Heart left ventricle (tissue), 16 donors: ENCODE data around the gene ALDH4A1. TPM values are rescaled to one million over a fixed set of nuclear protein-coding genes. Genes with fewer than 3 reads are reported as not detected.
A peak's percentile ranks its signal among the peaks of the same experiment; 100 is the strongest.

Experiments
- ATAC-seq, 4 donors: fragments of 200-7000 bp; cut with Tn5 transposase; one replicate each; pipeline ENCODE4 v1.9.1; 2020 to 2022; ENCODE audit warnings: moderate library complexity in 4 of 4, mild to moderate bottlenecking in 3 of 4, moderate number of reproducible peaks in 1 of 4
- DNase-seq, 5 donors: peaks; one replicate each; pipeline ENCODE4 v3.0.0-alpha.2; 2020
- H3K27ac ChIP-seq, 12 donors: fragments of 200-600 bp; sonication (generic) in 4 of 12; one replicate each; pipeline versions ENCODE4 v1.5.0 to v1.8.0; 2016 to 2022; ENCODE audit warnings: mild to moderate bottlenecking in 2 of 12
- H3K27me3 ChIP-seq, 9 donors: fragments of 200-600 bp; sonication (generic) in 2 of 9; one replicate each; pipeline versions ENCODE4 v1.5.1 to v1.8.0; 2016 to 2022; ENCODE audit warnings: mild to moderate bottlenecking in 3 of 9
- H3K36me3 ChIP-seq, 9 donors: fragments of 200-600 bp; sonication (generic) in 2 of 9; one replicate each; pipeline versions ENCODE4 v1.5.0 to v1.8.0; 2018 to 2022; ENCODE audit warnings: mild to moderate bottlenecking in 2 of 9
- H3K4me1 ChIP-seq, 12 donors: fragments of 200-600 bp; sonication (generic) in 4 of 12; one replicate each; pipeline versions ENCODE4 v1.5.0 to v1.8.0; 2016 to 2022; ENCODE audit warnings: mild to moderate bottlenecking in 3 of 12
- H3K4me3 ChIP-seq, 12 donors: fragments of 200-600 bp; sonication (generic) in 4 of 12; one replicate each; pipeline versions ENCODE4 v1.5.0 to v1.8.0; 2017 to 2022; ENCODE audit warnings: mild to moderate bottlenecking in 9 of 12, moderate library complexity in 4 of 12
- H3K9me3 ChIP-seq, 12 donors: fragments of 200-600 bp; sonication (generic) in 4 of 12; one replicate each; pipeline versions ENCODE4 v1.5.0 to v1.8.0; 2016 to 2022; ENCODE audit warnings: mild to moderate bottlenecking in 1 of 12
- POLR2A ChIP-seq, 2 donors: fragments of 450-650 bp; IDR thresholded peaks; one replicate each; pipeline ENCODE4 v1.6.1; 2017; ENCODE audit warnings: antibody characterized with exemption in 2 of 2, mild to moderate bottlenecking in 2 of 2, moderate library complexity in 2 of 2
- WGBS, 4 donors: extraction: QIAGEN DNeasy Blood & Tissue Kit in 2 of 4; methylation state at CpG; one replicate each; pipeline versions ENCODE4 v1.1.5 to v1.1.7; 2013 to 2018; 5-methylcytosine and 5-hydroxymethylcytosine counted together
- intact Hi-C, 10 donors: fragments of 100-400 bp; cut with DNase I; formaldehyde crosslinking; loops; one replicate each; pipeline versions ENCODE4 v1.11.1 to v1.14.2; 2022
- polyA plus RNA-seq, 2 donors: library from polyadenylated mRNA; stranded (reverse); fragments of 200-250 nt; gene quantifications; one replicate each; pipeline ENCODE4 v1.2.3, GENCODE V29; 2013
- total RNA-seq, 9 donors: library from RNA; depleted of rRNA in 2 of 9; stranded (reverse); fragments of >200 nt in 2 of 9; fragmentation: NEBNext Ultra II Directional in 3 of 9; extraction: Animal tissue kit (Norgen Biotek cat#: 25700) in 3 of 9; gene quantifications; one replicate each; pipeline versions ENCODE4 v1.1.0 to v1.2.4, GENCODE V29; 2016 to 2023
- TF ChIP-seq, protein P1 (sequence below), 12 donors: fragments of 200-600 bp; sonication (generic) in 4 of 12; IDR thresholded peaks; one replicate each; pipeline versions ENCODE4 v1.5.0 to v1.8.0; 2018 to 2022; ENCODE audit warnings: antibody characterized with exemption in 12 of 12, mild to moderate bottlenecking in 5 of 12
- donor health status: ischemic (EF 13 %, LVEDD 7.1; RV severe dilation, severe dysfunction).
- donor health status: healthy with polysubstance abuse.
- donor health status: DM: no; HTN: yes; CAD: no.
- donor health status: DM: no; HTN: no; CAD: no.
- donor health status: ischemic (EF 25% LVEDD 6.9; RV normal size, moderate dysfunction).
- donor health status: ischemic (EF 25% LVEDD 5.7; RV mildly dilated, moderate dysfunction).
- donor health status: healthy.
- donor health status: DM: yes; HTN: yes; CAD: no.
- donor health status: ischemic (EF 35%, LVEDD 5.7; RV mildly dilated, moderate dysfunction).
- donor health status: nonischemic (EF 11% LVEDD 7.7; RV severe dilation, severe dysfunction).
- donor health status: DM: yes; HTN: yes; CAD: no.
- donor health status: PGD.
- donor health status: ischemic (EF 29% LVEDD 5.4; RV normal size, mild dysfunction).
- donor health status: nonischemic (EF 23%, LVEDD 6.1; RV moderate dilation, normal function).

The ALDH4A1 gene
- total and polyA plus RNA-seq, 11 donors = 20.8 to 57.6 (median 30.6) TPM

DNA sequence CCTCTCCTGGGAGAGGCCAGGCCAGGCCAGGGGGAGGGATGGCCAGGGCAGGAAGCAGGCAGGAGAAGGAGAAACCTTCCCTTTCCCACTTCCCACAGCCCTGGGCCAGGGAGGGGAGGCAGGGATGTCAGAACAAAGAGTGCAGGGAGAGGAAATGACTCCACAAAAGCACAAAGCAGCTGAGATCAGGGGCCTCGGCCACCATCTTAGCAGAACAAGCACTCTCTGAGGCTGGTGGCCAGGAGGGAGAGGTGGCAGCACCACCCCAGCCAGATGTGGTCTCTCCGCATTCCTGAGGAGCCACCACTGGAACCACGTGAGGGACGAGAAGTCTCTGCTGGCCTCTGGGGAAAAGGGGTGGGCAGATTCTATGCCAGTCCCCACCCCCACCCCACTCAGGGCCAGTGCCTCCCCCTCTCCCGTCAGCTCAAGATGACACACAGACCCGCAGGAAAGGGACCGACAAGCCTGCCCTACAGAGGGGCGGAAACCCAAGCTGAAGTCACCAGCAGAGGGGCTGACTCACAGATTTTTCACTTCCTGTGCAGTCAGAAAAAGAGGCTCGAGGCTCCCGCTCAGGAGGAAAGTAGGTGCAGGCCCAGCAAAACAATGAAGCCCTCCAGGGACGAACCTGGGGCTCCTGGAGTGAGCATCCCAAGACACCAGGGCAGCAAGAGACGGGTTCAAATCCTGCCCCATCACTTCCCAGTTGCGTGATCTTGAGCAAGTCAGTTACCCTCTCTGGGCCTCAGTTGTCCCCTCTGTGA, 24.1 kb upstream of the ALDH4A1 start:
- WGBS, 4 donors = 36 to 51% (median 43%) methylated on average over 9 to 13 of the region's 13 CpGs
- TF ChIP-seq, protein P1, sequence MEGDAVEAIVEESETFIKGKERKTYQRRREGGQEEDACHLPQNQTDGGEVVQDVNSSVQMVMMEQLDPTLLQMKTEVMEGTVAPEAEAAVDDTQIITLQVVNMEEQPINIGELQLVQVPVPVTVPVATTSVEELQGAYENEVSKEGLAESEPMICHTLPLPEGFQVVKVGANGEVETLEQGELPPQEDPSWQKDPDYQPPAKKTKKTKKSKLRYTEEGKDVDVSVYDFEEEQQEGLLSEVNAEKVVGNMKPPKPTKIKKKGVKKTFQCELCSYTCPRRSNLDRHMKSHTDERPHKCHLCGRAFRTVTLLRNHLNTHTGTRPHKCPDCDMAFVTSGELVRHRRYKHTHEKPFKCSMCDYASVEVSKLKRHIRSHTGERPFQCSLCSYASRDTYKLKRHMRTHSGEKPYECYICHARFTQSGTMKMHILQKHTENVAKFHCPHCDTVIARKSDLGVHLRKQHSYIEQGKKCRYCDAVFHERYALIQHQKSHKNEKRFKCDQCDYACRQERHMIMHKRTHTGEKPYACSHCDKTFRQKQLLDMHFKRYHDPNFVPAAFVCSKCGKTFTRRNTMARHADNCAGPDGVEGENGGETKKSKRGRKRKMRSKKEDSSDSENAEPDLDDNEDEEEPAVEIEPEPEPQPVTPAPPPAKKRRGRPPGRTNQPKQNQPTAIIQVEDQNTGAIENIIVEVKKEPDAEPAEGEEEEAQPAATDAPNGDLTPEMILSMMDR (IDR thresholded peaks at IDR 0.05) = peak in 2 of 12 donors; percentile 4 to 8
- peak in 1 of 2 donors; percentile 33 for TF ChIP-seq POLR2A (IDR thresholded peaks at IDR 0.05)
- Histone ChIP-seq H3K36me3 (no peaks in the 10 kb centered on the region), H3K27me3 (no peaks in the 10 kb centered on the region), H3K4me3 (peak overlapping the region in 5 of 12 donors; percentile 18 to 46 (median 24)), H3K27ac (peak overlapping the region; percentile 75 to 97 (median 88)), H3K9me3 (no peaks in the 10 kb centered on the region), H3K4me1 (peaks cover 23 to 74% (median 66%) of the 10 kb centered on the region in 12 donors)
- peak; percentile 78 to 88 (median 85) for DNase-seq
- ATAC-seq = peak; percentile 33 to 77 (median 74)
- intact Hi-C loops = no loop called here

DNA sequence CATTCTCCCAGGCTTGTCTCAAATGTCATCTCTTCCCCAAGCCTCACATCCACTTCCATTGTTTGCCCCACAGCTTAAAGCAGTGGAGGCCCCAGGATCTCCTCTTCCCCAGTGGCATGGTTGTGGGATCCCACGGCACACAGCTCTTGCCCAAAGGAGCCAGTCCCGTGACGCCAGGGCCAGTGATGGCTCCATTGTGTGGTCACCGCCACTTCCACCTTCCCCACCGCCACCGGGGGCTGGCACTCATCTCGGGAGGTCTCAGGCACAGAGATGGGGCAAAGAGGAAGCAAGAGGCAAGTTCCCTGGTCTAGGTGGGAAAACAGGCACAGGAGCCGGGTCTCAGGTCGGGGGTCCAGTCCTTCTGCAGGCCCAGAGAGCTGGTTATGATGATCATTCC, 22.9 kb upstream of the ALDH4A1 start:
- 97 to 100% (median 98%) methylated on average over 9 of the region's 9 CpGs for WGBS, 4 donors
- peak overlapping the region in 6 of 12 donors; percentile 57 to 97 (median 93) for H3K27ac ChIP-seq
- intact Hi-C loops = loop anchor here in 1 of 10 donors (2.0 kb wide), 1 partner anchor 16 kb away; no protein-coding TSS in a partner anchor

DNA sequence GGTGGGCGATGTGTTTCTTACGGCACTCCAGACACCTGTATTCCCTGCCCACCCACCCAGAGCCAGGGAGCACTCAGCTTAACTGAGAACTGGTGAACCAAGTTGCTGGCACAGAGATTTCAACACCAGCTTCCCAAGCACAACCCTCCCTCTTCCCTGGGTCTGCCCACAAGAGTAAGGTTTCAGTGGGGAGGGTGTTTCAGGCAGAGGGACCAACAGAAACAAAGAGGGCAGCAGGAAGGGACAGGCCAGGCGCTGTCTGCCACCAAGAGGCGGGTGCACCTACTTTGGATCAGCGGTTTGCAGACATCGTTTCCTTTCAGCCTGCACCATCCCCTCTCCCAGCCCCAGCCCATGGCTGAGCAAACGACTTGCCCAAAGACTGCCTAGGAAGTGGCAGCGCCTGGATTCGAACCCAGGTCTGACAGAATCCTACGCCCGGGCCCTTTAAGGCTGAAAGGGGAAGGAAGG, 21.9 kb upstream of the ALDH4A1 start:
- ATAC-seq (no peak), DNase-seq (no peak)
- intact Hi-C loops = loop anchor here in 3 of 10 donors (2.0 to 5.0 kb wide), 2 partner anchors 17 to 33 kb away; partner anchors contain the start of gene IFFO2 (in 2 of the 3)
- Histone ChIP-seq H3K9me3 (no peaks in the 10 kb centered on the region), H3K4me3 (peak overlapping the region in 2 of 12 donors; percentile 4 to 6), H3K4me1 (peaks cover 23 to 79% (median 64%) of the 10 kb centered on the region in 12 donors), H3K36me3 (peaks cover 0 to 14% (median 6%) of the 10 kb centered on the region in 9 donors), H3K27me3 (no peaks in the 10 kb centered on the region), H3K27ac (peak overlapping the region in 11 of 12 donors; percentile 57 to 97 (median 92))
- TF ChIP-seq, protein P1 (IDR thresholded peaks at IDR 0.05) = no peak
- TF ChIP-seq POLR2A (IDR thresholded peaks at IDR 0.05) = no peak
- 47 to 74% (median 58%) methylated on average over 8 to 11 of the region's 11 CpGs for WGBS, 4 donors

More for the DNA sequence above, 22.9 kb upstream of the ALDH4A1 start:
- Histone ChIP-seq H3K9me3 (no peaks in the 10 kb centered on the region), H3K36me3 (peaks cover 0 to 6% (median 3%) of the 10 kb centered on the region in 9 donors), H3K4me1 (peaks cover 23 to 80% (median 70%) of the 10 kb centered on the region in 12 donors), H3K27me3 (no peaks in the 10 kb centered on the region), H3K4me3 (no peak overlapping the region)
- no peak for DNase-seq
- no peak for ATAC-seq
- no peak for TF ChIP-seq POLR2A (IDR thresholded peaks at IDR 0.05)

DNA sequence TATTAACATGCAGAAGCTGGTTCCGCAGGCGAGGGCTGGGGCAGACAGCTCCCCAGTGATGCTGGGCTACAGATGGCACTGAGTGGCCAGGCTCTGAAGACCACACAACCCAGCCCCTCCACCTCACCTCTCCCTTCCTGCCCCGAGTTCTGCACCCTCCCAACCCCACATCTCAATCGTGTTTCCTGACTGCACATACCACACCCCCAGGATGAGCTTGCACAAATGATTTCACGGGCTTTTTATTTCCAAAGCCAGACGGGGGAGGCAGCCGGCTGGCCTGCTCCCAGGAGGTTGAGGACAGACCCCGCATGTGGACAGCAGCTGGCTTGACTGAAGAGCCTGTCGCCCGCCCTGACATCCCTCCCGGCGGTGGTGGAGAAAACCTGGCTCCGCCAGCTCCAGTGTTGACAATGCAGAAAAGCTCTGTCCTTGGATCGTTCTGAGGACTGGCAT, 21.4 kb upstream of the ALDH4A1 start:
- H3K27me3 ChIP-seq = no peaks in the 10 kb centered on the region
- H3K4me3 ChIP-seq = peak overlapping the region in 2 of 12 donors; percentile 4 to 6
- intact Hi-C loops = loop anchor here in 6 of 10 donors (2.0 to 5.0 kb wide), 6 partner anchors 17 to 34 kb away; partner anchors contain the start of gene IFFO2 (in 3 of the 6)
- no peak for TF ChIP-seq POLR2A (IDR thresholded peaks at IDR 0.05)
- TF ChIP-seq, protein P1 (IDR thresholded peaks at IDR 0.05) = no peak
- DNase-seq (peak in 4 of 5 donors; percentile 52 to 67 (median 59)), ATAC-seq (peak in 2 of 4 donors; percentile 3 to 43)
- no peaks in the 10 kb centered on the region for H3K9me3 ChIP-seq
- 27 to 52% (median 41%) methylated on average over 10 to 14 of the region's 14 CpGs for WGBS, 4 donors
- H3K36me3 ChIP-seq = peaks cover 0 to 15% (median 6%) of the 10 kb centered on the region in 9 donors
- H3K4me1 ChIP-seq = peaks cover 21 to 74% (median 62%) of the 10 kb centered on the region in 12 donors
- peak overlapping the region; percentile 57 to 97 (median 92) for H3K27ac ChIP-seq
